ENCODE data around the gene SUSD6. TPM values are rescaled to one million over a fixed set of nuclear protein-coding genes. Genes with fewer than 3 reads are reported as not detected.

The SUSD6 gene
- total RNA-seq, 4 donors from 2014 or later: 54.4 to 66.3 (median 57.7) TPM

DNA sequence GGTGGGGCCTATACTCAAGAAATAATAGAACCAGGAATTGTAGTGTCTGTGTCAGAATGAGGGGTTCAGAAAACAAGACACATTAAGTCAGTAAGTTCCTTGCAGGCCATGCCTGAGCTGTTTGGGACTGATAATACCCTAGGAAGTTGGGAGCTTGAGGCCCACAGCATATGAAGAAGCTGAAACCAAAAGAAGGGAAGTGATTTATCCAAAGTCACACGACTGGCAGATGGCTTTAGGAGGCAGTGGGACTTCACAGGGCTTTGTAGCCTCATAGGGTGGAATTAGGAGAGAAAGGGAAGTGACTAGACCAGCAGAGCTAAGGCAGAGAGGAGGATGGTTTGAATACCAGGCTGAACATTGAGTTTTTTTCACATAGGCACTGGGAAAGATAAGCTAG lies 99.0 kb downstream of the SUSD6 start:
- Histone ChIP-seq H3K4me3 (no peak overlapping the region), H3K4me1 (peaks cover 0 to 51% (median 28%) of the 10 kb centered on the region in 4 donors), H3K27me3 (no peaks in the 10 kb centered on the region), H3K9me3 (no peaks in the 10 kb centered on the region), H3K27ac (peak overlapping the region in 2 of 4 donors; percentile 55 to 77), H3K36me3 (peaks cover 0 to 63% (median 17%) of the 10 kb centered on the region in 3 donors)
- TF ChIP-seq POLR2A (IDR thresholded peaks at IDR 0.05) (no peak), EP300 (IDR thresholded peaks at IDR 0.05) (peak in 1 of 2 donors; percentile 61)
- TF ChIP-seq, protein P1, sequence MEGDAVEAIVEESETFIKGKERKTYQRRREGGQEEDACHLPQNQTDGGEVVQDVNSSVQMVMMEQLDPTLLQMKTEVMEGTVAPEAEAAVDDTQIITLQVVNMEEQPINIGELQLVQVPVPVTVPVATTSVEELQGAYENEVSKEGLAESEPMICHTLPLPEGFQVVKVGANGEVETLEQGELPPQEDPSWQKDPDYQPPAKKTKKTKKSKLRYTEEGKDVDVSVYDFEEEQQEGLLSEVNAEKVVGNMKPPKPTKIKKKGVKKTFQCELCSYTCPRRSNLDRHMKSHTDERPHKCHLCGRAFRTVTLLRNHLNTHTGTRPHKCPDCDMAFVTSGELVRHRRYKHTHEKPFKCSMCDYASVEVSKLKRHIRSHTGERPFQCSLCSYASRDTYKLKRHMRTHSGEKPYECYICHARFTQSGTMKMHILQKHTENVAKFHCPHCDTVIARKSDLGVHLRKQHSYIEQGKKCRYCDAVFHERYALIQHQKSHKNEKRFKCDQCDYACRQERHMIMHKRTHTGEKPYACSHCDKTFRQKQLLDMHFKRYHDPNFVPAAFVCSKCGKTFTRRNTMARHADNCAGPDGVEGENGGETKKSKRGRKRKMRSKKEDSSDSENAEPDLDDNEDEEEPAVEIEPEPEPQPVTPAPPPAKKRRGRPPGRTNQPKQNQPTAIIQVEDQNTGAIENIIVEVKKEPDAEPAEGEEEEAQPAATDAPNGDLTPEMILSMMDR (IDR thresholded peaks at IDR 0.05): no peak
- 80% methylated on average over 1 of the region's 1 CpG for WGBS, 2 donors
- no peak for DNase-seq (ENCODE audit: low spot score in 2 of 2)

DNA sequence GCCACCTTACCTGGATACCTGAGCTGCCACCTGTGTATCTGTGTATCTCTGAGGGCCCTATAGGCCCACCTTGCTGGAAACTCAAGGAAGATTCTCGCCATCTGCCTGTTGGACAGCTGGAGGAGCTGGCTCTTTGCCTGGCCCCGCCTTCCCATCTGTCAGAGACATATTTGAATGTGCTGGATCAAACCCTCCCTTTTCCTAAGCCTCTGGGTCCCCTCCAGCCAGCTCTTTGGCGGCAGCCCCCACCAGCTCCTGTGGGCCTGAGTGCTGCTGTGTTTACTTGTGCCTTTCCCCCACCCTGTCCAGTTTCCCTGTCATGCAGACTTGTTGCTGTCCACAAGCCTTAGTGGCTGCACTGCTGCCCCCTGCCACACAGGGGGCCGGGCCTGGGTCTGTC lies 99.7 kb downstream of the SUSD6 start:
- no peak for DNase-seq (ENCODE audit: low spot score in 2 of 2)
- peaks cover 0 to 59% (median 17%) of the 10 kb centered on the region in 3 donors for H3K36me3 ChIP-seq
- peaks cover 0 to 51% (median 31%) of the 10 kb centered on the region in 4 donors for H3K4me1 ChIP-seq
- peak overlapping the region in 3 of 4 donors; percentile 29 to 77 (median 55) for H3K27ac ChIP-seq
- 50 to 57% methylated on average over 4 of the region's 4 CpGs for WGBS, 2 donors
- H3K4me3 ChIP-seq: no peak overlapping the region
- no peaks in the 10 kb centered on the region for H3K9me3 ChIP-seq
- no peaks in the 10 kb centered on the region for H3K27me3 ChIP-seq
- no peak for TF ChIP-seq EP300 (IDR thresholded peaks at IDR 0.05)
- no peak for TF ChIP-seq POLR2A (IDR thresholded peaks at IDR 0.05)
- TF ChIP-seq, protein P1 (IDR thresholded peaks at IDR 0.05): no peak

DNA sequence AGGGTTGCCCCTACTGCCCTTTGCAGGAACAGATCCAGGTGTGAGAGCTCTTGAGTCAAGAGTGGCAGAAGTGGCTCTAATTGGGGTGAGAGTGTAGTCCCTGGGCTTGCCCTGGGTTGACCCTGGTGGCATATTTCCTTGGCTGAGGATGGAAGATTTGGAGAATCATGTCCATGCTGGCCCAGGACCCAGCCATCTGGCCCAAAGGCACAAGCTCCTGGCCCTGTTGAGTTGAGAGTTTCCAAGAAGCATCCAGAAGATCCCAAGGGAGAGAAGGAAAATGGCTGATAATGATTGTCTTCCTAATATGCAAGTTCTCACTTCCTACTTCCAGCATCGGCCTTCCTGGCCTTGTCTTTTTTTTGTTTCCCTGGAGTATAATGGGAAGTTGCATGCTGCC lies 100.1 kb downstream of the SUSD6 start:
- 50 to 53% methylated on average over 1 of the region's 1 CpG for WGBS, 2 donors
- Histone ChIP-seq H3K9me3 (no peaks in the 10 kb centered on the region), H3K36me3 (peaks cover 0 to 59% (median 17%) of the 10 kb centered on the region in 3 donors), H3K27ac (peak overlapping the region in 3 of 4 donors; percentile 29 to 77 (median 55)), H3K4me1 (peaks cover 0 to 52% (median 35%) of the 10 kb centered on the region in 4 donors), H3K4me3 (no peak overlapping the region), H3K27me3 (no peaks in the 10 kb centered on the region)
- no peak for DNase-seq (ENCODE audit: low spot score in 2 of 2)
- TF ChIP-seq POLR2A (IDR thresholded peaks at IDR 0.05) (no peak), EP300 (IDR thresholded peaks at IDR 0.05) (no peak)
- TF ChIP-seq, protein P1 (IDR thresholded peaks at IDR 0.05): no peak

DNA sequence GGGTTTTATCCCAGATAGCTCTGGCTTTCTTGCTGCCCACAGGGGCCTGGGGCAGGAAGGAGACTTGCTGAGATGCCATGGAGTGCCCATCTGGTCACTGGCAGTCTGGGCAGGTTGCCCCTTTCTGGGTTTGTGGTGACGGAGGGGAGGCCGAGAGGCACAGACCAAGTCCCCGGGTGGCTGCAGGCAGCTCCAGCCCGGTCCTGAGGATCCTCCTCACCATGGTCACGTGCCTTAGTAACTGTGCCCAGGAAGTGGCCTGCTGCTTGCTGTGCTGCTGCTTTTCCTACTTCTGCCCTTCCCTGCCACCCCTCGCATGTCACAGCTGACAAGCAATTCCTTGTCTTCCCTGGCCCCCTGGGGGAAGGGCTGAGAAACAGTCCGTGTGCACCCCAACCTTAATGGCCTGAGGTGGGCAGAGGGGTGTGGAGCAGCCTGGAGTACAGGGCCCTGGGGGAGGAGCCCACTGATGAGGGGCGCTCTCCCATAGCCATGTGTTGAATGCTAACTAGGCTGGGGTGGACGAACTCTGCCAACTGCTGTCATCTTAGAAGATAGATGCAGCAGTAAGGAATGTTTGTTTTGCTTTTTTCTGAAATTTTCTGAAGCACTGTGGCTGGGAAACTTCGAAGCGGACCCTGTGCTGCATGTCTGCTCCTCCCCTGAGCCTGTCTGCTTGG lies 100.6 kb downstream of the SUSD6 start:
- Histone ChIP-seq H3K9me3 (no peaks in the 10 kb centered on the region), H3K36me3 (peaks cover 0 to 59% (median 17%) of the 10 kb centered on the region in 3 donors), H3K27me3 (no peaks in the 10 kb centered on the region), H3K4me3 (no peak overlapping the region), H3K4me1 (peaks cover 0 to 58% (median 39%) of the 10 kb centered on the region in 4 donors), H3K27ac (peak overlapping the region in 3 of 4 donors; percentile 41 to 77 (median 55))
- DNase-seq (ENCODE audit: low spot score in 2 of 2): no peak
- TF ChIP-seq, protein P1 (IDR thresholded peaks at IDR 0.05): no peak
- TF ChIP-seq POLR2A (IDR thresholded peaks at IDR 0.05): no peak
- TF ChIP-seq EP300 (IDR thresholded peaks at IDR 0.05): no peak
- 26 to 37% methylated on average over 11 of the region's 11 CpGs for WGBS, 2 donors

DNA sequence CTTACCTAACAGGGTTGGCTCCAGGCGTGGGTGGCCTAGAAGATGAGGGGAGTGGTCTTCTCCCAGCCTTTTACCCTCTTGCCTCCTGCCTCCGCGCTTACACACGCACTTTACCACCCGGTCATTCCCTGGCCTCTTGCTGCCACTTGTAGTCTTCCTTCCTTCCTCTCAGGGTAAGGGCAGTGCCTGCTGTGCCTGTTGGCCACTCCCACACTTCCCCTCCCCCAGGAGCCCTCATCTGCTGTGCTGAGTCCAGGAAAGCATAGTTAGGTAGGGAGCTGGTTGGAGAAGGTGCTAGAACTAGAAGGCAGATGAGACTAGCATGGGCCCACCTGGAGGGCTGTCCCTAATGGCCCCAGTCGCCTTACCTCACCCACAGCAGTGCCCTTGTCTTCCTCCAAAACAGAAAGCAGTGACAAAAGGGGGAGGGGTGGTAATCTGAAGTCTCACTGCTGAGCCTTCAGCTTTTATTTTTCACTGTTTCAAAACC lies 101.2 kb downstream of the SUSD6 start:
- peak in 1 of 2 donors; percentile 44 for DNase-seq (ENCODE audit: low spot score in 2 of 2)
- H3K4me3 ChIP-seq: no peak overlapping the region
- peaks cover 0 to 53% (median 17%) of the 10 kb centered on the region in 3 donors for H3K36me3 ChIP-seq
- H3K27ac ChIP-seq: peak overlapping the region in 3 of 4 donors; percentile 41 to 77 (median 55)
- TF ChIP-seq POLR2A (IDR thresholded peaks at IDR 0.05) (no peak), EP300 (IDR thresholded peaks at IDR 0.05) (peak in 1 of 2 donors; percentile 28)
- TF ChIP-seq, protein P1 (IDR thresholded peaks at IDR 0.05): no peak
- 32 to 39% methylated on average over 6 of the region's 6 CpGs for WGBS, 2 donors
- H3K4me1 ChIP-seq: peaks cover 0 to 64% (median 40%) of the 10 kb centered on the region in 4 donors
- H3K9me3 ChIP-seq: no peaks in the 10 kb centered on the region
- H3K27me3 ChIP-seq: no peaks in the 10 kb centered on the region
